GM12878 (cell line): Measurements from ENCODE around the gene PRKX.

Experiments
- TAF1 ChIP-seq: IDR thresholded peaks from 2 replicates; pipeline ENCODE4 v1.6.1; 2011; ENCODE audit warnings: mild to moderate bottlenecking, low read depth, low read length, borderline replicate concordance
- USF2 ChIP-seq: IDR thresholded peaks from 2 replicates; pipeline ENCODE4 v1.6.1; 2011; ENCODE audit warnings: low read depth, low read length, improper control_type of control experiment, borderline replicate concordance
- ZNF384 ChIP-seq: IDR thresholded peaks from 2 replicates; pipeline ENCODE4 v1.6.1; 2012; ENCODE audit warnings: low read depth, mild to moderate bottlenecking, low read length, improper control_type of control experiment, borderline replicate concordance

DNA sequence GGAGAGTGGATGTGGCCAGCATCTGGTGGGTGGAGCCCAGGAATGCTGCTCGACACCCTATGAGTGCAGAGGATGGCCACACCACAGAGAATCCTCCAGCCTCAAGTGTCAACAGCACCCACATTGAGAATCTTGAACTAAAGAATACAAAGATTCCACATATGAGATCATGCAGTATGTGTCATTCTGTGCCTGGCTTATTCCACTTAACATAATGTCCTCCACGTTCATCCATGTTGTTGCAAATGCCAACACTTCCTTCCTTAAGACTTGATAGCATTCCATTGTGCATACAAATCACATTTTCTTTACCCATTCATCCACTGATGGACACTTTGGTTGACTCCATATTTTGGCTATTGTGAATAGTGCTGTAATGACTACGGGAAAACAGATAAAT lies 145.8 kb downstream of the PRKX start:
- TF ChIP-seq ZNF384 (no peak), TAF1 (no peak), USF2 (no peak)
